ENCODE results near the gene NUP93.

NUP93 gene

DNA sequence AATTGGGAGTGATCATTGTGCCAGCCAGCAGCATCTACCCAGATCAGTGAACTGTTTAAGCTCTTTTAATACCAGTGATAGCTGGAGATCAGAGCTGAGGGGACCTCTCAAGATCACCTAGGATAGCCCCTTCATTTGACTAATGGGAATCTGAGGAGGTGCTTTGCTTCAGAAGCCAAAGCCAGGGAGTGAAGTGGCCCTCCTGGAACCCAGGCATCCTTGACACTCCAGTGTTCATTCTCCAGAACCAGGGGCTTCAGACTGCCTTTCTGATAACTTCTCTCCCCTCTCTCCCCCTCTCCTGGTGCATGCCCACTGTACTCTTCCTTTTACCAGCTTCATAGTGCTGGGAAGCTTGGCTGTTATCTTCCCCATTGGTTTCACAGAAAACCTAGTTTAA lies 87.1 kb downstream of the NUP93 start:
- no peak for DNase-seq (ENCODE audit: low read depth in 2 of 2)

DNA sequence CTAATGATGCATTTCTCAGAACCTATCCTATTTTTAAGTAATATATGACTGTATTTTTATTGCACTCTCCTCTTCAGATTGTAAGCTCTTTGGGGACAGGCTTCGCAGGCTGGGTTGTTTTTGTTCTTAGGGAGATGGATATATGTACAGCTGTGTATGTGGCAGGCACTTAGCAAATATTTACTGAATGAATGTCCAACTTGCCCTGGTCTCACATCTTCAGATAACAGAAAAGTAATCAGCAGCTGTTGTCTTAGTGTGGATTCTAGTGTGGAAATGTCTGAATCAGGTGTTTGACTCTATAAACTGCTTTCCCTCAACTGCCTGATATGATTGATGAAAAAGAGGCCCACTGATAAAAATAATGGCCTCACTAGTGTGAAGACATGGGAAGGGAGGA lies 88.0 kb downstream of the NUP93 start:
- DNase-seq (ENCODE audit: low read depth in 2 of 2), result no peak

DNA sequence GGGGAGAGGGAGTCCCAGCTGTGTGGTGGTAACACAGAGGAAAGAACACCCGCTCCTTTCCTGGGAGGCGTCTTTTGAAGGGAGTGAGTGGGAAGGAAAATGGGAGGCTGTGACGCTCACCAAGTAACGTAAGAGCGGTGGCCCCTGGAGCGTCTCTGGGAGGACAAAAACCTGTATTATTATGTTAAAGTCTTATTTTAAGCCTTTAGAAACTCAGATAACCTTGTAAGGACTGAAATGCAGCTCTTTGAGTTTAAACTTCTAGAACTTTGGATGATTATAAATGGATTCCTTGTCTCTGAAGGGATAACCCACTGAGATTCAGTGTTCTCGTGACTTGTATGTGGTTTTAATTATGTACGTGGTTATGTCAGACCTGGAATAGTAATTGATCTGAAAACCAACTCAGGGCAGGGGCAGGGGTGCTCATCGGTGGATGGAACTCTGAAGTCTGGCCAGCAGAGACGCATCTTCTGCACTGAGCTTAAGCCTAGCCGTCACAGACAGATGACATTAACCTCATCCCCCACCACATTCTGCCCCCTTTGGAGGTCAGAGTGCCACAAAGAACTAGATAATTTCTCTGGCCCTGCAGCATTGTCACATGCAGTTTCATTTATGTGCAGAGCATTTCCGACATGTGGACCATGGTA lies 93.3 kb downstream of the NUP93 start:
- DNase-seq (ENCODE audit: low read depth in 2 of 2), result no peak

DNA sequence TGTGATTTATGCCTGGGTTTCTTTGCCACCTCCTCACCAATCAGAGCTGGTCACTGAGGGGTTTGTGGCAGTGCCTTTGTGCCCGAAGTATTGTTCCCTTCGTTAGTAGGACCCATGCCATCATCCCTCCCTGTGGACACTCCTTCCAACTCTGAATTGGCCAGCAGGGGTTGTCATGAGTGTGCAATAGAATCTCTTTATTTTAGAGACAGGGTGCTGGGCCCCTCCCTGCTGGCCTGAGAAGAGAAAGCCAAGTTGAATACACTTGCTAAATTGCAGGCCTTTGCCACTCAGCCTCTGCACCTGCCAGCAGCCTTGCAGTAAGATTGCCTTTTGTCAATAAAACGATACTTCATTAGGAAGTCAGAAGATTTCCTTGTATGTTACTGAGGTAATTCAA lies 94.4 kb downstream of the NUP93 start:
- no peak for DNase-seq (ENCODE audit: low read depth in 2 of 2)

DNA sequence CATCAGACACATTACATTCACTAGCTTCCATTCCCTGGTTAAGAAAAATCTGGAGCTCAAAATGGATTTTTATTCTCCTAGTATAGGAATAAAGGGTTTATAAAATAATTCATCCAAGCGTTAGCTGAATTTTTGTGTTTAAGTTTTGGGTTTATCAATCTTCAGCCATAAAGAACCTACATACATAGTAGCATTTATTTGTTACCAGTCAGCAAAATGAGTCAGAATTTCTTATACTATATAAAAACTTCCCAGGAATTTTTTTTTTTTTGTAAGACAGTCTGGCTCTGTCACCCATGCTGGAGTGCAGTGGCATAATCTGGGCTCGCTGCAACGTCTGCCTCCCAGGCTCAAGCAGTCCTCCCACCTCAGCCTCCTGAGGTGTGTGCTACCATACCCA lies 94.9 kb downstream of the NUP93 start:
- DNase-seq (ENCODE audit: low read depth in 2 of 2), result no peak

DNA sequence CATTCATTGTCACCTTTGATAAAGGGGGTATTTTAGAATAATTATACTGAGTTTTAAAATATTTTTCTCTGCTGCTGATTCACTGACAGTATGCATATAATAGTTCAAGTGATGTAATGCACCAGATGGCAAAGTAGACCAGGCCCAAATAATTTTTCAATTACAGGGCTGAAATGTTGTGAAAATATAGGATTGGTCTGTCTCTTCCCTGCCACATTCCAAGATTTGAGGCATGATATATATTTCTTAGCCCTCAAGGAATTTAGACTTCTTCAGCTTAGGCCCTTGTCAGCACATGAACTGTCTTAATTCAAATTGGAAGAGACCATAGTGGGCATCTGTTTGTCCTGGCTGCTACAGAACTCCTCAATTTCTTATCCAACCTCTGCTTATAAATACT lies 95.9 kb downstream of the NUP93 start:
- DNase-seq (ENCODE audit: low read depth in 2 of 2), result no peak

DNA sequence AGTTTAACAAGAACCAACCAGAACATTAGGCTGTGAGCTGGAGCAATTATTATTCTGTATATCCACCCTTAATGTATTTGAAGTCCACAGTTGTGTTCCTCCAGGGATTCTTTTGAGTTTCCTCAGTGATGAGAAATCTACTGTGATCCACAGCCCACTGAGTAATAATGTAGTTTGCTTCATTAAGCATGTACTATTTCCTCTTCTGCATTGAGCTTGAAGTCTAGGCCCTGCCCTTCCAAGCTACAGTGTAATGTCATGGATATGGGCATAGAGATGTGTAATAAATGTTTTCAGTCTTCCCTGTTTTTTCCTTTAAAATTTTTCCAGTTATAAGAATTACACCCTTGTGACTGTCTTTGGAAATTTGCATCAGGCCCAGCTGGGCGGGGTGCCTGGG lies 98.7 kb downstream of the NUP93 start:
- no peak for DNase-seq (ENCODE audit: low read depth in 2 of 2)

DNA sequence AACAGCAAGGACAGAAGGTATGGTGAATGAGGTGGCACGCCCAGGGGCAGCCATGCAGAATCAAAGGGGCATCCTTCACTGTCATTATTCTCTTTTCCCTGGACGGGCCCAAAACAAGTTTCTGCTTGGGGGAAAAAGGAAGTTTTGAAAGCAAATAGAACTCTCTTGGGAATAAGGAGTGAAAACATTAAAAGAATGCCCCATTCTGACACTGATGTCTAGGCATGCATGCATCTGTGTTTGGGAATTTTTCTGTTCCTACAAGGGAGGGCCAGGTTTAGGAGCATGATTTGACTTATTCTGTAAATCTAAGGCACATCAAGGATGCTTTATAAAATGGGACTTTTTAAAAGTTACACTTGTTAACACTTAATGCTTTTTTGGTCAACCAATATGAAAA lies 100.7 kb downstream of the NUP93 start:
- no peak for DNase-seq (ENCODE audit: low read depth in 2 of 2)

DNA sequence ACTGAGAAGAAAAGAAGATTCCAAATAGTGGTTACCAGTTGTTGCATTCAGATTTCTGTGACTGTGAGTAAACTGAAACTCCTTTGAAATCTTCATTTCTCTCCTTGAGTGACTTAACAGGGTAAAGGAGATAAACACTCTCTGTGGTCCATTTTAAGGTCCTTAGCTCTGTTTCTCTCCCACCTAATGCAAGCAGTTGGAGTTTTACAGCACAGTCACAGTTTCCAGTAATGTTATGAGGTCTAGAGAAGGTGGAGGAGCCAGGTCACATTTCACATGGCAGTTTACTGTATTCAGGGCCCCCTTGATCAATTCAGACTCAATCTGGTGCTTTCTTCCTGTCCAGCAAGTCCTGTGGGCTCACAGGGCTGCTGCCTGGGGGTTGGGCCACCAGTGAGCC lies 102.8 kb downstream of the NUP93 start:
- no peak for DNase-seq (ENCODE audit: low read depth in 2 of 2)

DNA sequence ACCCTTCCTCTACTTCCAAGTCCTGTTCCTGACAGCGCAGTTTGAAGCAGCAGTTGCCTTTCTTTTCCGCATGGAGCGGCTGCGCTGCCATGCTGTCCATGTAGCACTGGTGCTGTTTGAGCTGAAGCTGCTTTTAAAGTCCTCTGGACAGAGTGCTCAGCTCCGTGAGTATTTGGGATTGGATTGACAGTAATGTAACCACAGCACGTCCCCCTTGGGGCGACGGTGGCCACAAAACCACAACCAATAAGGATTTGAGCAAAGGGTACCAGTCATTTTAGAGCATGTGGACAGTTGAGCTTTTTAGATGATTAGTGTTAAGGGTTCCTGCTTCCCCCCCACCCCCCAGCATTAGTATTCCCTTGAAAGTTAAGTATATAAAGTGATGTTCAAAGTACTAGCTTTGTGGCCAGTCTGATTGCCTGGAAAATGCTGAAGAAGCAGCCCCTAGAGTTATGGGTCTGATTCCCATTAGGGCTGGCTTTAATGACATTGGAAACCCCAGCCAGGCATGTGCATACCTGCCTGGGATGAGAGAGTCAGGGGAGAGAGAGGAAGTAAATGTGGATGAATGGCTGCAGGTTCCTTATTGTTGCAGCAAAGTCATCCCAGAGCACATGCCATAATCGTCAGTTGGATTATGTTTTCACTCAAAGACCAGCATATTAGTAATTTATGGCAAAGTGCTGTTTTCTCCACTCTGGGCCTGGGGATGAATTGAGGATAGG lies 103.5 kb downstream of the NUP93 start:
- DNase-seq (ENCODE audit: low read depth in 2 of 2), result no peak

DNA sequence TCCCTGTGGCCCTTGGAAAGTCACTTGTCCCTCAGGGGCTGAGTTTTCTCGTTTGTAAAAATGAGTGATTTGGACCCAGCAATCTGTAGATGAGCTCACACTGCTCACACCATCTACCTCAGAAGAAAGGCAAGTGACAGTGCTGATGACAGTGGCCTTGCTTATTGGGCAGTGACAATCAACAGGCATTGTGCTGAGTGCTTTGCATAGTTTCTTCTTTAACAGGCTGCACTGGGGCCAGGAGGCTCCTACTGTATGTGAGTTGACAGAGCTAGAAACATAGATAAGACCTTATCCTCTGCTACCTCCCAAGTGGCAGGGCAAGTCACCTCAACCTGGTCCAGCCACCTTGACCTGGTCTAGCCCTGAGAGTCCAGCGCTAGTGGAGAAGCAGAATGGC lies 105.4 kb downstream of the NUP93 start:
- DNase-seq (ENCODE audit: low read depth in 2 of 2), result no peak

DNA sequence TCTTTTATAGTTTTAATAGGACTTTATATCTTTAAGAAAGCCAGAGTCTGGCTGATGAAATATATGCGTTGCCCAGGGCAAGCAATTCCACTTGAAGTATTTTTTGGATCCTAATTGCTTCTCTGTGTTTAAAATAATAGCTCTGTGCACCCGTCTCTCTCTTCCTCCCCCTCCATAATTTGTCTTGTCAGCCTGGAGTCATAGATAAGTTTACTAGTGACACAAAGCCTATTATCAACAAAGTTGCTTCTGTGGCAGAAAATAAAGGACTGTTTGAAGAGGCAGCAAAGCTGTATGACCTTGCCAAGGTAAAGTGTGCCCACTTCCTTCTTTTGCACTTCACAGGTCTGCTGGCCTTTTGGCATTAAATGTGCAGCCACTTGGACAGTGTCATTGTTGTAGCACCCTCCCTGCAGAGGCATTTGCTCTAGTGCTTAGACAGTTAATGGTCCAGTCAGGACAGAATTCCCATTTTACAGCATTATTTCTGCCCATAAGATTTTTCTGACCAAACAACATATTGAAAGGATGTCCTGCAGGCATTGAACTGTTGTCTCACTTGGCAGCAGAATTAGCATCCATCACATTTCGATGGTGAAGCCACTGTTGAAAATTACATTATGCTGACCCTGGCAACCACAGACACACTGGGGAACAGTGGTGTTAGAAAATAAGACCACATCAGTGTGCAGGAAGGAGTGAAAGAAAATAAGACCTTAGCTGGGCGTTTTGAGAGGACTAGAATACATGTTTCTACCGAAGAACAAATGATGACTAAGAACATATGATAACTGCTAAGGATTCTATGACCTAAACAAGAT lies 106.7 kb downstream of the NUP93 start:
- DNase-seq (ENCODE audit: low read depth in 2 of 2), result no peak

DNA sequence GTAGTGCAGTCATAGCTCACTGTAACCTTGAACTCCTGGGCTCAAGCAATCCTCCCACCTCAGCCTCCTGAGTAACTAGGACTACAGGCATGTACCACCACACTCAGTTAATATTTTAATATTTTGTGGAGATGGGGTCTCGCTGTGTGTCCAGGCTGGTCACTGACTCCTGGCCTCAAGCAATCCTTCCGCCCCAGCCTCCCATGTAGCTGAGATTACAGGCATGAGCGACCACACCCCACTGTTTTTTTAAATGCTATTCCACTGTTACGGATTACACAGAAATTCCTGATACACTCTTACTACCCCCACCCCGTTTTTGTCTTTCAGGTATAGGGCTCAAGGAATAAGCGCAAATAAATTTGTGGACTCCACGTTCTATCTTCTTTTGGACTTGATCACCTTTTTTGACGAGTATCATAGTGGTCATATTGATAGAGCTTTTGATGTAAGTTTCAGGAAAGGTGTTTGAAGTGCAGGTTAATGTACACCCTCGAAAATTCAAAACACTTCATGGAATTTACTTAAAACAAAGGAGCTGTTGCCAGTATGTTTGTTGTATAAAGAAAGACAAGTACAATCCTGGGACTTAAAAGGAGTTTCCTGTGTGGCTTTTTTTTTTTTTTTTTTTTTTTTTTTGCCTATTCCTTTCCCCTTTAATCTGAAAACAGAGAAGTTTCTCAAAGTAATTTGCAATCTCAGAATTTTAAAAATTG lies 108.9 kb downstream of the NUP93 start:
- no peak for DNase-seq (ENCODE audit: low read depth in 2 of 2)

DNA sequence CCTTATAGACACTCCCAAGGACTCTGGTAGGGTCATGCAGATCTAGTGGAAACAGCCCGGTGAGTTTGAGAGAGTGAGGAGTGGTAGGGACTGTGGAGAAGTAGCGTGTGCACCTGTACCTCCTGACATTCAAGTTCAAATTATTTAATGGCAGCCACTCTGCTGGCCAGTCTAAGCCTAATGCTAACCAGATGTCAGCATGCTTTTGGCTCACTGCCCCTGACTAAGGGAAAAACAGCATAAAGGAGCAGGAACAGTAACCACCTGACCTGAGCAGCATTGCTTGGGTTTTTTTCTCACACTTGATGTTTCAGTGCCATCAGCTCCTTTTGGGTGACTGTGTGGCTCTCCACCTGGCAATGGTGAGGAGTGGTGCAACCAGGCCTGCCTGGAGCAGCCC lies 111.3 kb downstream of the NUP93 start:
- DNase-seq (ENCODE audit: low read depth in 2 of 2), result no peak

DNA sequence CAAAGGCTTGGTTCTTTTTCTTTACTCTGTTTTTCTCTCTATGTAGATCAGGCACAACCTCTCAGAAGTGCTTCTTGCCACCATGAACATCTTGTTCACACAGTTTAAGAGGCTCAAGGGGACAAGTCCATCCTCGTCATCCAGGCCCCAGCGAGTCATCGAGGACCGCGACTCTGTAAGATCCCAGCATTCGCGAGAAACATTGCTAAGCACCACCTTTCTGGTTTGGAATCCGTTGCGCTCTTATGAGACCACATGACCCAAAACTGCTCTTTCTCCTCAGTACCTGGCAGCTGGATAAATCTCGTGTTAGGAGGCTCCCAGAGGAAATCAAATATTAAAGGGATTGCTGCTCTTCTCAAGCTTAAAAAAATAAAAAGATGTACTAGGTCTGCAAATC lies 111.7 kb downstream of the NUP93 start:
- no peak for DNase-seq (ENCODE audit: low read depth in 2 of 2)

DNA sequence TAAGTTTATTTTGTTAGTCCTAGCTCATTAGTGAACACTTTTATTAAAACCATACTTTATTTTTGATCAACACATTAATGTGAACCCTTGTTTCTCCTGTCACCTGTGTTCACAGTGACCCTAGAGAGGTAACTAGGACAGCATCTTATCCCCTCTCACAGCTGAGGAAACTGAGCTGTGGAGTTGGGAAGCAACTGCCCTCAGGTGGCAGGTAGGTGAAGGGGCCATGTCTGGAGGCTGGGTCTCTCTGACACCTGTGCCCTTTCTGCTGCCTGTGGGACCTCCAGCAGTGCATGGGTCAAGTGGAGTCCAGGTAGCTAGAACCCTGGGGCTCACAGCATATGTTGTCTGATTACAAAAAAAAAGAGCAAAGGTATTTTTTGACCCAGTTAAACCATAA lies 112.2 kb downstream of the NUP93 start:
- DNase-seq (ENCODE audit: low read depth in 2 of 2), result no peak

DNA sequence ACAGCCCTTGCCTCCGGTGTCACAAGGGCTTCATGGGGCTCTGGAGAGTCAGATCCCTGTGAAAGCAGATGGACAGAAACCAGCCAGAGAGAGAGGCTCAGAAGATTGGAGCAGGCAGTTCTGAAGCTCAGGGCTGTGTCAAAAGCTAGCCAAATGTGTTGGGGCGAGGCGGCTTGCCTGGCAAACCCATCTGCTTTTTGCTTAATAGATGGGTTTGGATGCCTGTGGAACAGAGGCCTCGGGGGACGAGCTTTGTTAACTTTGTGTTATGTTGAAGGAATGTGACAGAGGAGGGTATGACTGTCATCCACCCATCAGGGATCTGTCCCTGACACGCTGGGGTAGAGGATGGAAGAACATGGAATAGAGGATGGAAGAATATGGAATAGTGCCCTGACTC lies 114.1 kb downstream of the NUP93 start:
- no peak for DNase-seq (ENCODE audit: low read depth in 2 of 2)

DNA sequence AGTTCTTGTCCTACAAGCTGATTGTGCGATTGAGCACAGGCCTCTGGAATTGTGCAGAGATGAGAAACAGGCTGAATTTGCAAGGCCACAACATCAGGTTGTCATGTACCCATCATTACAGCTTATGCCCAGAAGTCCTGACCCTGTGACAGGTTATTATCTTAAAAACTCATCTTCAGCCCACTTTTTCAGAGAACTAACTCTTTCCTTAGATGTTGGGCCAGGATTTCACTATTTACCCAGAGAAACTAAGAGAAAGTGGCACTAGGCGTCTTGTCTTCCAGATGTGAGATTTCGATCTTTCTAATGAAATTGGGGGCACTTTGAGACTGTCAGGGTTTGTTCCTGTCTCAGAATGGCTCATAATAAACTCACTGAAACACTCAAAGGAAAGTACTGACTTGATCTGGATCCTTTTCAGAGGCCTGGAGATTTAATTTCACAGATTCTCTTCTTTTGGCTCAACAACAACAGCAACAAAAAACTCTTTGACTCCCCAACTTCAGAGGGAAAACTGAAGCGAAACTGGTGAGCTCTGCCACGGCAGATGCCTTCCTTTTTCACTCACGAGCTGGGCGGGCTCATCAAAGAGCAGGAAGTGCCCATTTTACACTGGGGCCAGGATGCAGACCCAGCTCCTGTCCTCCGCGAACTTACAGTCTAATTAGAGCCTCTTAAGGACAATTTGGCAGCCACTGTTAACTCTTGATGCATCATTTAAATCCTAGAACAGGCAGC lies 117.4 kb downstream of the NUP93 start:
- peak in 1 of 2 donors; percentile 15 for DNase-seq (ENCODE audit: low read depth in 2 of 2)

DNA sequence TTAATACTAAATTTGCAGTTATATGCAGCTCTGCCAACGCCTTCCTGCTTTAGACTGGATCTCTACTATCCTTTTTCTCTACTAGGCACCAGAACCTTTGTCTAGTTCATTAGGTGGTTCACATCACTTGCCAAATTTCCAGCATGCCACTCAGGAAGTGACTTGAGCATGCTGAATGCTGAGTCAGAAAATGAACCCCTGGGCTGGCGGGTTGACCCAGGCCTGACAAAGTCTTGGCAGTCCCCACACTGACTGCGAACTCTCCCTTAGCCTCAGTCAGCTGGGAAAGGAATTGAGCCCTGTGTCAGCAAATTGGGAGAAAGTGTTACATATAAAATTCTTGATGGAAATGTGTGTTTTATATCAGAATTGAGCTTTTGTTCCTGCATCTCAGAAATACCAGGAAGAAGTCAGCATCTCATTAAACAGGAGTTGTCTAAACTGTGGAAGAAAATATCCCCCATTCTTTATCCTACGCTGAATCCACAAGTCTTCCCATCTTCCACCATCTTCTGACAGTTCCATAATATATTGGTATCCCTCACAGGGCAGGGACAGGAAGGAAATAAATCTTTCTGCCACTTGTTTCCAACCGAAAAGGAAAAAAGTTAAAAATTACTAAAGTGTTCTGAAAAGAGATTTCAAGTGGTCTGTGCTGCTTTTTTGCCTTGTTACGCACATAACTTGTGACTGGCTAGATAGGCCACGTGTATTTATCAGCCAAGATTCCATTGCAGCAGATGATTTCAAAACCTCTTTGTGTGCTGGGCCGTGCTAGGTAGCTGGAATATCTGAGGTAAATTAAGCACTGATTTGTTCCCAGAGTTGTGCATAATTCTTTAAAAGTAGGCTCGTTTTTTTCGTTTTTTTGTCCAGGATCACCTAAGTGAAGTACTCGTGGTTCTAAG lies 118.4 kb downstream of the NUP93 start:
- no peak for DNase-seq (ENCODE audit: low read depth in 2 of 2)

DNA sequence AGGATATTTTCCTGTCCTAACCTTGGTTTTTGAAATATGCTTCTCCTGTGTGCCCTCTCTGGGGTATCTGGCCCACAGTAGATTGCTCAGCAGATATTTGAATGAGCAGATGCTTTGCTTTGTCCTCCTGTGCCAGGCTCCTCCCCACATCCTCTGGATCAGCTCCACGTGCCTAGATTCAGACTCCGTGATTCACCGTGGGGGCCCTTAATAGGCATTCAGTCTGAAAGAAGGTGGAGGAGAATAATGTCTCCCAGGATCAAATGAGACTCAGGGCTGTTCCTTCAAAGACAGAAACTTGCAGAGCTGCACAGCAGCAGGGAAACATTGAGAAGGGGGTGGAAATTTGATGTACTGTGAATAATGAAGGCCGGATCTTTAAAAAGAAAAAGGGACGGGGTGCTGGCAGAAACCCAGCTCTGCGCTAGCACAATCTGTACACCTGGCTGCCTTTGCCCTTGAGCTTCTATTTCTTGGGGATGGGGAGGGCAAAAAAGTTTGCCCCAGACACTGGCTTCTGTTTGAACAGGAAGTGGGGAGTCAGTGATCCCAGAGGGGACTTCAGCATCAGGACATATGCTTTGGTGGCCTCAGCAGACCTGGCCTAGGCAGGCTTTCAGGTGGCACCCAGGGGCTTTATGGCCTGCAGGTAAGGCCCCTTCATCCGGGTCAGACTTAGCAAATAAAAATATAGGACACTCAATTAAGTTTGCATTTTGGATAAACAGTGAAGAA lies 119.2 kb downstream of the NUP93 start:
- no peak for DNase-seq (ENCODE audit: low read depth in 2 of 2)
